Stimulated activated CD8-positive, alpha-beta memory T cell treated with anti-CD3 and anti-CD28 coated beads, Interleukin-15, amount 100 ng/mL, for 1 hour (primary cell): ENCODE data around the gene IFNAR2.

Experiments
- DNase-seq: peaks from one replicate; pipeline ENCODE4 v3.0.0-alpha.2; 2020; ENCODE audit warnings: low read depth

Gene IFNAR2

DNA sequence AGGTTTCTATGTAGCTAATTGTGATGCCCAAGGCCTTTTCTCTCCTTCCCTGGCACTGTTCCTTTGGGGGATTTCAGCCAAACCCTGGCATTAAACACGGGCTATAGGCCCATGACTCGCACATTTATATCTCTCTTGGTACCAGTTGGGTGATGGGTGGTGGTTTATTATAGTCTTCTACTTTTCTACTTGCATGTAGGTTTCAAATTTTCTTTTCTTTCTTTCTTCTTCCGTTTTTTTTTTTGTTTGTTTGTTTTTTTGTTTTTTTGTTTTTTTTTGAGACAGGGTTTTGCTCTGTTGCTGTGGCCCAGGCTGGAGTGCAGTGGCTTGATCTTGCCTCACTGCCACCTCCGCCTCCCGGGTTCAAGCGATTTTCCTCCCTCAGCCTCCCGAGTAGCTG is 37.5 kb downstream of the IFNAR2 start:
- DNase-seq, result no peak

DNA sequence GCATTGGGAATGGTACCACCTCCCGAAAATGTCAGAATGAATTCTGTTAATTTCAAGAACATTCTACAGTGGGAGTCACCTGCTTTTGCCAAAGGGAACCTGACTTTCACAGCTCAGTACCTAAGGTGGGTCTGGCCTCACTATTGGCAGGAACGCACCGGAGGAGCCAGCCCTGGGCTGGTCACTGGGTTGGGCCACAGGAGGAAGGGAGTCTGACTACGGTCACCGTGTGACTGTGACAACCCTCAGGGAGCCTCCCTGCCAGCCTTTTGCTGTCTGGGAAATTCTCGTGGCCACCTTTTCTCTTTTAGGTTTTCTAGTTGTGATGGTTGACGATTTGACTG is 38.6 kb downstream of the IFNAR2 start:
- no peak for DNase-seq

DNA sequence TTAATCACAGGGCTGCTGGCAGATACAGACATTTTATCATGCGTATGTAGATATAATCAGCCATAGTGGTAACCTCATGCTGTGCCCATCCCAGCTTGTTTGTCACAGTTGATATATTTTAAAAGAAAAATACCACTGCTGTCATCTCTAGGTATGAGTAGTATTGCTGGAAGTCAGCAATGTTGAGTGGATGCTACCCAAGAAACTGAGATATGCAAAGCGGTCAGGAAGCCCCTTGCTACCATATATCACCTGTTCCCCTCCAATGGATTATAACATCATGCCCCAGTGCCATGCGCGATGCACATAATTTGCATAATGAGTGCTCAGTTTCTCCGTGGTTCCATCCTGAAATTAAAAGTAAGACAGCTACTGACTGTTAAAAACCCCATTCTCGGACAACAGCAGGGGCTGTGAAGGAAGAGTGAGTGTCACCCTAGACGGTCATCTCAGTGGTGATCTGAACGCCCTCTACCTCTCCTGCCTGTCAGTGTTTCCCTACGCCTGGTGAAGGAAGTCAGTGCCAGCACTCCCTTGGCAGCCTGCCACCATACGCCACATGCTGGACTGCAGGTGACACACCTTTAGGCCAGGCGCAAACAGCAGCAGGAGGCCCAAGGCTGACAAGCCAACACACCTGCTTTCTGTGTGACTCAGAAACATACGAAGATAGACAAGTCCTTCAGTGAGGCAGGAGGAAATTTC is 39.2 kb downstream of the IFNAR2 start:
- DNase-seq, result no peak

DNA sequence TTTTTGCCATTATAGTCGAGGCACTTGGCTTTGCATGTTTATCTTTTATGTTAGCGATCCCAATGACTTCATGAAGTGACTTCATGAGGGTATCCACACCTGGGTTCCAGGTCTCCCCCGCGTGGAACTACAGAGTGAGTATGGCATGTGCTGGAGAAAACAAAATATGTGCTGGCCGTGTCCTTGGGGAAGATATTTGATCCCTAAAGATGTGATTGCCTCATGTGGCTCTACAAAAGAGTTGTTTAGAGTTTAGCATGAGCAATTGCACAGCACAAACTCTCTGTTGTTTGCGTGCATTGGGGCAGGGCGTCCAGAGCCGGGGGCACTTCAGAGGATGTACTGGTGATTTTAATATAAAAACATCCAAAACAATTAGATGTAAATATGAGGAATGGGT is 41.2 kb downstream of the IFNAR2 start:
- no peak for DNase-seq

DNA sequence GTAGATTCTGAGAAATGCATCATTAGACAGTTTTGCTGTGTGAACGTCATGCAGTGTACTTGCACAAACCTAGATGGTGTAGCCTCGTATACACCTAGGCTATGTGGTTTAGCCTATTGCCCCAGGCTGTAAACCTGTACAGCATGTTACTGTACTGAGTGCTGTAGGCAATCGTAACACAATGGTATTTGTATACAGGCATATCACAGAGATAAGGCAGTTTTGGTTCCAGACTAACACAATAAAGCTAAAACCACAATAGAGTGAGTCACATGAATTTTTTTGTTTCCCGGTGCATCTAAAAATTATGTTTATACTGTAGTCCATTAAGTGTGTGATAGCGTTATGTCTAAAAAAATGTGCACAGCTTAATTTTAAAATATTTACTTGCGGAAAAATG is 43.3 kb downstream of the IFNAR2 start:
- no peak for DNase-seq

DNA sequence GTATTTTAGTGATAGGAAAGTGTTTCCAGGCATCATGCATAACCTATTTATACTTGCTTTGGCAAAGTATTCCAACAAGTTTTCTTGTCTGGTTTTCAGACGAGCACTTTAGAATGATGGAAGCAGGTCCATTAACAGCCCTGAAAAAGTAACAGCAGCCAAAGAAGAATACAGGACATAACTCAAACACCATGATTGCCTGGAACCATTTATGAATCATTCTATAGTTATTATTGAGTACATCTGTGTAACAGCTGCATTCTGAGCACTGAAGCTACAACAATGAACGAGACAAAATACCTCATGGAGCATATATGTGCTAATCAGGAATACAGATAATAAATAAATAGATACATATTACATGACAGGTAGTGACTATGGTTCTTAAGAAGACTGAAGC is 49.0 kb downstream of the IFNAR2 start:
- no peak for DNase-seq

DNA sequence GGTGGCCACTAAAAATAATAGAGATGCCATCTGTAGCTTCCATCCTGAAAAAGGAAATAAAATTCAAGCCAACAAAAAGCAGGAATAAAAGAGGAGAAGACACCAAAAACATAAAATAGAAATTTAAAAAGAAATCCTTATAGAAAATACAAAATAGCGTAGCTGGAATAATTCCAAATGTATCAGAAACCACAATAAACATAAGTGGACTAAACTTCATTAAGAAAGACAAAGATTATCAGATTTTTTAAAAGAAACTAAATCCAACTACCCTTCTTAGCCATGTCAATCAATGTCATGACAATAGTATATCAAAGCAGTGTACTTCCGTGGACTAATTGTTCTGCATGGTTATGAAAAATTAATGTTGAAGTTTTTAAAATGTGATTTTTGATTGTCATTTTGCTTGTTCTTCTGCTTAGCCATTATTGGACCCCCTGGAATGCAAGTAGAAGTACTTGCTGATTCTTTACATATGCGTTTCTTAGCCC is 49.6 kb downstream of the IFNAR2 start:
- no peak for DNase-seq
